NCI-H2227 (cell line): Measurements from ENCODE around the gene HES4.
"Not testable (repeated sequence)": the region's sequence is repeated elsewhere in the genome, so short reads cannot be mapped to it uniquely, and the experiment has no call there.

Source experiments
- DNase-seq: peaks from one replicate; lab custom pipeline; 2025; ENCODE audit not compliant: unreplicated experiment; lab: John Stamatoyannopoulos, UW

The HES4 gene

GRCh38 chr1:1000357-1001056, 610 bp upstream of the HES4 start:
- peak; percentile 95 for DNase-seq

GRCh38 chr1:998995-999724, 737 bp downstream of the HES4 start:
- peak; percentile 75 for DNase-seq

GRCh38 chr1:998745-998994, 1.2 kb downstream of the HES4 start:
- DNase-seq, result no peak

- DNase-seq, result peak; percentile 75
Measured at GRCh38 chr1:997993-998744, 1.7 kb downstream of the HES4 start.

DNA sequence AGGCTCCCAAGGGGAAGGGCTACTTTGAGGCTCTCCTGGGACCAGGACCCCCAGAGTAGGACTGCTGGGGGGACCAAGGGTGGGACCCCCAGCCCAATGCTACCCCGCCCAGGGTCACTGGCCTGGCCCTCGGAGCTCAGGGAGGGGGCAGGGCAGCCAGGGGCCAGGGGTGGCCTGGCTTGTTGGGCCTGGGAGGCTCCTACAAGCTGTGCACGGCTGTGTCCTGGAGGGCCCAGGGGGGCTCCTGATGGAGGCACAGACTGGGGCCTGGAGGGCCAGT, 2.2 kb downstream of the HES4 start:
- DNase-seq, result no peak

- no peak for DNase-seq
Measured at GRCh38 chr1:996851-997712, 2.8 kb downstream of the HES4 start.

DNA sequence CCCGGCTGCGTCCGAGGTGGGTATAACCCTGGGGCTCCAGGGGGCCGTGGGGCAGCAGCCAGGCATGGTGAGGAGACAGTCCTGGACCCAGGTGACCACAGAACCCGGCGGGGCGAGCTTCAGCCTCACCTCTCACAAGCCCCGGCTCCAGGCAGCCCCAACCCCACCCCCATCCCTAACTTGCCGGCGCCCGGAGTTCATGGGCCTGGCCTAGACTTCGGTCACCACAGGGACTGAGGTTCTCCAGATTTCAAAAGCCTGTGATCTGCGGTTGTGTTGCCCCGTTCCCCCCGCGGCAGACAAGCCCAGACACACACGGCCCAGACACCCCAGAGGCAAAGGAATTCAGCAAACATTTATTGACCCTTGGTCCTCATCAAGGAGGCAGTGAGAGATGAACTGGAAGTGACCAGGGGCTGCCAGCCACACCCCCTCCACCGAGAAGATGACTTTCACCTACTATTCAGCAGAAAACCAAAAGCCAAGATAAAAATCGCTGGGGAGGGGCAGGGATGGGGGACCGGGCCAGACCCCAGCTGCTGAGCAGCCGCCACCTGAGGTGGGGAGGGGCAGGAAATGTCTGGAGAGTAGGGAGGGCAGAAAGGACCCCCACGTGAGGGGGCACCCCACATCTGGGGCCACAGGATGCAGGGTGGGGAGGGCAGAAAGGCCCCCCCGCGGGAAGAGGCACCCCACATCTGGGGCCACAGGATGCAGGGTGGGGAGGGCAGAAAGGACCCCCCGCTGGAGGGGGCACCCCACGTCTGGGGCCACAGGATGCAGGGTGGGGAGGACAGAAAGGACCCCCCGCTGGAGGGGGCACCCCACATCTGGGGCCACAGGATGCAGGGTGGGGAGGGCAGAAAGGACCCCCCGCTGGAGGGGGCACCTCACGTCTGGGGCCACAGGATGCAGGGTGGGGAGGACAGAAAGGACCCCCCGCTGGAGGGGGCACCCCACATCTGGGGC, 3.9 kb downstream of the HES4 start:
- DNase-seq, result no peak

- not testable (repeated sequence) for DNase-seq
Measured at GRCh38 chr1:994546-994945, 5.4 kb downstream of the HES4 start.

DNA sequence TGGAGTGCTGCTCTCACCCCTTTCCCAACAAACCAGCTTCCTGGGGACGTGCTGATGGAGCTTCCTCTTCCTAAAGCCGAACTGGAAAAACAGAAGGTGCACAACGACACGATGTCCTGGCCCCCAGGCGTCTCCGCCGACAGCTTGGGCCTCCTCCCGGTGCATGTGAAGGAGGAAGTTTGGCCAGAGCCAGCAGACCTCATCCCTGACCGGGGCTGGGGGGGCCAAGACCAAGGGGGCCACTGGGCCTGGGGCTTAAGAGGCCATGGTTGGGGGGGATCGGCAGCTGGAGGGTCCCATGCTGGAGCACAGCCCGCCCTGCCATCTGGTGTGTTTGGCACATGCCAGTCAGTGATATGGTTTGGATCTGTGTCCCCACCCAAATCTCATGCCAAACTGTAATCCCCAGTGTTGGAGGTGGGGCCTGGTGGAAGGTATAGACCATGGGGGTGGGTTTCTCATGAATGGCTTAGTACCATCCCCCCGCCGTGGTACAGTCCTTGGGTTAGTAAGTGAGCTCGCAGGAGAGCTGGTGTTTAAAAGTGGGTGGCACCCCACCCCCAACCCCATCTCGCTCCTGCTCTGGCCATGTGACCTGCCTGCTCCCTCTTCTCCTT, 6.4 kb downstream of the HES4 start:
- DNase-seq, result no peak

- DNase-seq, result no peak
Measured at GRCh38 chr1:992362-992761, 7.5 kb downstream of the HES4 start.

GRCh38 chr1:991895-992294, 8.0 kb downstream of the HES4 start:
- no peak for DNase-seq

DNA sequence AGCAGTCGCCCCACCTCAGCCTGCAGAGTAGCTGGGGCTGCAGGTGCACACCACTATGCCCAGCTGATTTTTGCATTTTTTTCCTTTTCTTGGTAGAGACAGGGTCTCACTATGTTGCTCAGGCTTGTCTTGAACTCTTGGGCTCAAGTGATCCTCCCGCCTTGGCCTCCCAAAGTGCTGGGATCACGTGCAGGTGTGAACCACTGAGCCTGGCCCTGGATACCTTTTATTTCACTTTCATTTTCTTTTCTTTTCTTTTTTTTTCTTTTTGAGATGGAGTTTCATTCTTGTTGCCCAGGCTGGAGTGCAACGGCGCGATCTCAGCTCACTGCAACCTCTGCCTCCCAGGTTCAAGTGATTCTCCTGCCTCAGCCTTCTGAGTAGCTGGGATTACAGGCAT, 8.6 kb downstream of the HES4 start:
- not testable (repeated sequence) for DNase-seq

DNA sequence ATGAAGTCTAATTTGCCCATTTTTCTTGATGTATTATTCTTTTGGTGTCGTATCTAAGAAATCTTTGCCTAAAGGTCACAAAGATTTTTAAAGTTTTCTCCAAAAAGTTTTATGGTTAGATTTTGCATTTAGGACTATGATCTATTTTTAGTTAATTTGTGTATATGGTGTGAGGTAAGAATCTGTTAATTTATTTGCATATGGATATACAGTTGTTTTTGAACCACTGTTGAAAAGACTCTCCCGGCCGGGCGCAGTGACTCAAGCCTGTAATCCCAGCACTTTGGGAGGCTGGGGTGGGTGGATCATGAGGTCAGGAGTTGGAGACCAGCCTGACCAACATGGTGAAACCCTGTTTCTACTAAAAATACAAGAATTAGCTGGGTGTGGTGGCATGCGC, 11.8 kb downstream of the HES4 start:
- DNase-seq, result not testable (repeated sequence)

GRCh38 chr1:985126-985525, 14.8 kb downstream of the HES4 start:
- DNase-seq, result no peak

- no peak for DNase-seq
Measured at GRCh38 chr1:984476-984814, 15.5 kb downstream of the HES4 start.

GRCh38 chr1:983798-984475, 16.0 kb downstream of the HES4 start:
- DNase-seq, result peak; percentile 46

DNA sequence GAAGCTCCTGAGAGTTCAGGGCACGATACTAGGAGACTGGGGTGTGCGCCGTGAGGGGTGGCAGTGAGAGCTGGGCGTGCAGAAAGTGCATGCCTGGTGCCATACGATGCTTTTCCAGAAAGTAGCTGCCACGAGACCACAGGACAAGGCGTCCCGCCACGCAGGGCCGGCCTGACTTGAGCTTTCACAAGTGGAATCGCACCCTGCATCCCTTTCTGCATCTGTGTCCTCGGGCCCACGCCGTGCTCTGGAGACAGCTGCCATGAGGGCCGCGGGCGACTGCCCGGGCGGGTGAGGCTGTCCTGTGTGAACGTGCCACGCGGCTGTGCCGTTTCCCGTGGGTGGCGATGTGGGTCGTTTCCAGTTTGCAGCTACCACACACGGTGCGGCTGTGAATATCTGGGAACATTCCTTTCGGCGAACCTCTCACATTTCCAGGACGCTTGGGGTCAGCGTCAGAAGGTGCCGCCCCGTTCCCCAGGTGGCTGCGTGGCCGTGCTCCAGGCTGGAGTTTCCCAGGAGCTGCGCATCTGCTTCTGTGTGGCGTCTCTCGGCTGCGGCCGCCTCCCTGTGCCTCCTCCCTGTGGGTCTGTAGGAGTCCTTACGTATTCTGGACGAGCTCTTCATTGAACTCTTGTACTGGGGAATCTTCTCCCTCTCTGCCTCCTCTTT, 17.0 kb downstream of the HES4 start:
- no peak for DNase-seq

- no peak for DNase-seq
Measured at GRCh38 chr1:981955-982558, 17.8 kb downstream of the HES4 start, which contains the start of gene PERM1. Gene PERM1 (minus strand): TSS chr1:982093. CDS start chr1:981029, 1,064 bp downstream.
